IMR-90 (cell line): Measurements from ENCODE around the gene TTC7B. TPM values are rescaled to one million over a fixed set of nuclear protein-coding genes. Genes with fewer than 3 reads are reported as not detected.
A peak's percentile ranks its signal among the peaks of the same experiment; 100 is the strongest.

Experiments
- ATAC-seq: fragments of 200-7000 bp; cut with Tn5 transposase; 2 replicates; pipeline ENCODE4 v1.9.1; 2020; ENCODE audit warnings: low read depth, mild to moderate bottlenecking, moderate library complexity
- BruUV-seq: library from RNA; stranded (reverse); fragments of 400-500 nt; replicated peaks from 2 replicates; lab custom pipeline; 2021; lab: Mats Ljungman, UMichigan
- CTCF ChIA-PET: fragments of 300-600 bp; formaldehyde crosslinking; extraction: SDS; loops from one replicate; lab custom pipeline; 2021; ENCODE audit warnings: antibody characterized with exemption; lab: Yijun Ruan, JAX
- POLR2A ChIA-PET: fragments of 300-600 bp; sonication (Branson Sonifier 250); formaldehyde crosslinking; loops from one replicate; lab custom pipeline; 2022; ENCODE audit warnings: antibody characterized with exemption; ENCODE audit not compliant: unreplicated experiment; lab: Charles Lee
- DNase-seq: peaks from one replicate; pipeline ENCODE4 v3.0.0; 2013
- H2AFZ ChIP-seq: replicated peaks from 2 replicates; pipeline ENCODE3; 2013; ENCODE audit warnings: low read length, mild to moderate bottlenecking; ENCODE audit not compliant: poor library complexity
- H2AK5ac ChIP-seq: 2 replicates; pipeline ENCODE4 v1.6.1; 2013; ENCODE audit warnings: low read depth, low read length, inconsistent platforms
- H2AK9ac ChIP-seq: replicated peaks from 2 replicates; pipeline ENCODE3; 2013; ENCODE audit warnings: mild to moderate bottlenecking, low read depth, low read length, moderate library complexity; ENCODE audit not compliant: poor library complexity
- H2BK120ac ChIP-seq: 2 replicates; pipeline ENCODE4 v1.6.1; 2013; ENCODE audit warnings: low read depth, low read length, inconsistent platforms
- H2BK15ac ChIP-seq: 3 replicates; pipeline ENCODE4 v1.6.1; 2013; ENCODE audit warnings: low read depth, low read length, inconsistent platforms
- H2BK20ac ChIP-seq: 2 replicates; pipeline ENCODE4 v1.6.1; 2013; ENCODE audit warnings: low read depth, mild to moderate bottlenecking, inconsistent platforms, low read length, moderate library complexity
- H2BK5ac ChIP-seq: 2 replicates; pipeline ENCODE4 v1.6.1; 2013; ENCODE audit warnings: mild to moderate bottlenecking, low read depth, low read length, inconsistent platforms; ENCODE audit not compliant: poor library complexity, severe bottlenecking
- H3K14ac ChIP-seq: replicated peaks from 2 replicates; pipeline ENCODE4 v1.6.1; 2013; ENCODE audit warnings: low read depth, low read length, inconsistent platforms
- H3K18ac ChIP-seq: 2 replicates; pipeline ENCODE4 v1.6.1; 2013; ENCODE audit warnings: low read depth, low read length, control low read depth
- H3K23ac ChIP-seq: 2 replicates; pipeline ENCODE4 v1.6.1; 2013; ENCODE audit warnings: low read depth, low read length, inconsistent platforms
- H3K27ac ChIP-seq: 2 replicates; pipeline ENCODE4 v1.5.1; 2013; ENCODE audit warnings: mild to moderate bottlenecking, control low read depth, low read length; ENCODE audit not compliant: insufficient read depth
- H3K27me3 ChIP-seq: 2 replicates; pipeline ENCODE4 v1.6.1; 2013; ENCODE audit warnings: low read length; ENCODE audit not compliant: control insufficient read depth, insufficient read depth
- H3K36me3 ChIP-seq: 2 replicates; pipeline ENCODE4 v1.6.1; 2013; ENCODE audit warnings: low read length, mixed read lengths; ENCODE audit not compliant: control insufficient read depth, insufficient read depth
- H3K4ac ChIP-seq: 2 replicates; pipeline ENCODE4 v1.6.1; 2013; ENCODE audit warnings: low read depth, low read length, inconsistent platforms
- H3K4me1 ChIP-seq: 2 replicates; pipeline ENCODE4 v1.6.1; 2013; ENCODE audit warnings: low read length, mixed read lengths; ENCODE audit not compliant: control insufficient read depth, insufficient read depth
- H3K4me2 ChIP-seq: 2 replicates; pipeline ENCODE4 v1.6.1; 2013; ENCODE audit warnings: low read depth, mild to moderate bottlenecking, control low read depth, low read length, moderate library complexity
- H3K4me3 ChIP-seq: 2 replicates; pipeline ENCODE4 v1.5.1; 2013; ENCODE audit warnings: low read depth, mild to moderate bottlenecking, control low read depth, low read length, moderate library complexity; ENCODE audit not compliant: insufficient read depth
- H3K56ac ChIP-seq: 2 replicates; pipeline ENCODE4 v1.6.1; 2013; ENCODE audit warnings: low read length, inconsistent platforms; ENCODE audit not compliant: insufficient read depth; ENCODE audit errors: extremely low read depth
- H3K79me1 ChIP-seq, 2 experiments: 2 replicates each; pipeline ENCODE4 v1.6.1; 2013; ENCODE audit warnings: low read length in 2 of 2, inconsistent platforms in 1 of 2, low read depth in 1 of 2
- H3K9ac ChIP-seq: 2 replicates; pipeline ENCODE4 v1.6.1; 2013; ENCODE audit warnings: low read depth, low read length, control low read depth
- H3K9me1 ChIP-seq: 2 replicates; pipeline ENCODE4 v1.6.1; 2013; ENCODE audit warnings: low read length, inconsistent platforms; ENCODE audit not compliant: insufficient read depth
- H3K9me3 ChIP-seq: 2 replicates; pipeline ENCODE4 v1.6.1; 2013; ENCODE audit warnings: low read length; ENCODE audit not compliant: control insufficient read depth, insufficient read depth
- H4K20me1 ChIP-seq: 2 replicates; pipeline ENCODE4 v1.6.1; 2013; ENCODE audit warnings: low read length, inconsistent platforms; ENCODE audit not compliant: insufficient read depth
- H4K5ac ChIP-seq: 2 replicates; pipeline ENCODE4 v1.6.1; 2013; ENCODE audit warnings: mild to moderate bottlenecking, low read depth, low read length, control low read depth
- H4K8ac ChIP-seq, 2 experiments: 2 replicates each; pipeline ENCODE4 v1.6.1; 2013; ENCODE audit warnings: low read depth in 2 of 2, low read length in 2 of 2, control low read depth in 1 of 2, inconsistent platforms in 1 of 2
- H4K91ac ChIP-seq: 2 replicates; pipeline ENCODE4 v1.6.1; 2013; ENCODE audit warnings: low read depth, low read length, inconsistent platforms; ENCODE audit not compliant: insufficient read depth
- BHLHE40 ChIP-seq: fragments of 150-350 bp; IDR thresholded peaks from 2 replicates; pipeline ENCODE4 v1.6.1; 2016; ENCODE audit warnings: mild to moderate bottlenecking, low read depth, low read length
- CEBPB ChIP-seq: IDR thresholded peaks from 2 replicates; pipeline ENCODE4 v1.6.1; 2012; ENCODE audit warnings: low read depth, low read length, improper control_type of control experiment
- CHD1 ChIP-seq: IDR thresholded peaks from 2 replicates; pipeline ENCODE4 v1.6.1; 2012; ENCODE audit warnings: low read depth, low read length, improper control_type of control experiment
- CTCF ChIP-seq: conservative IDR thresholded peaks from 2 replicates; pipeline ENCODE4 v1.5.1; 2012; ENCODE audit warnings: mild to moderate bottlenecking, low read depth, low read length, improper control_type of control experiment
- ELK1 ChIP-seq: fragments of 150-350 bp; IDR thresholded peaks from 2 replicates; pipeline ENCODE4 v1.6.1; 2016; ENCODE audit warnings: low read depth, mild to moderate bottlenecking, low read length, moderate library complexity, borderline replicate concordance
- FOS ChIP-seq: fragments of 150-350 bp; IDR thresholded peaks from 2 replicates; pipeline ENCODE4 v1.6.1; 2016; ENCODE audit warnings: low read depth, low read length
- MAFK ChIP-seq: IDR thresholded peaks from 2 replicates; pipeline ENCODE4 v1.6.1; 2012; ENCODE audit warnings: low read depth, low read length, improper control_type of control experiment
- MAZ ChIP-seq: IDR thresholded peaks from 2 replicates; pipeline ENCODE4 v1.6.1; 2012; ENCODE audit warnings: low read depth, mild to moderate bottlenecking, low read length, improper control_type of control experiment, moderate library complexity, borderline replicate concordance
- MXI1 ChIP-seq: IDR thresholded peaks from 2 replicates; pipeline ENCODE4 v1.6.1; 2012; ENCODE audit warnings: low read depth, mild to moderate bottlenecking, low read length, moderate library complexity, borderline replicate concordance
- NFE2L2 ChIP-seq: fragments of 150-350 bp; IDR thresholded peaks from 2 replicates; pipeline ENCODE4 v1.6.1; 2016; ENCODE audit warnings: low read depth, mild to moderate bottlenecking, low read length
- POLR2A ChIP-seq: IDR thresholded peaks from 2 replicates; pipeline ENCODE4 v1.6.1; 2012; ENCODE audit warnings: mild to moderate bottlenecking, low read depth, low read length
- RAD21 ChIP-seq: IDR thresholded peaks from 2 replicates; pipeline ENCODE4 v1.6.1; 2012; ENCODE audit warnings: low read length, improper control_type of control experiment
- RCOR1 ChIP-seq: IDR thresholded peaks from 2 replicates; pipeline ENCODE4 v1.6.1; 2012; ENCODE audit warnings: mild to moderate bottlenecking, low read length, improper control_type of control experiment; ENCODE audit not compliant: insufficient replicate concordance
- RFX5 ChIP-seq: IDR thresholded peaks from 2 replicates; pipeline ENCODE4 v1.8.0; 2012; ENCODE audit warnings: low read depth, mild to moderate bottlenecking, low read length, moderate library complexity
- SMC3 ChIP-seq: fragments of 150-350 bp; IDR thresholded peaks from 2 replicates; pipeline ENCODE4 v1.6.1; 2016; ENCODE audit warnings: low read depth, mild to moderate bottlenecking, antibody characterized with exemption, low read length, moderate library complexity
- USF2 ChIP-seq: fragments of 150-350 bp; IDR thresholded peaks from 2 replicates; pipeline ENCODE4 v1.6.1; 2017; ENCODE audit warnings: mild to moderate bottlenecking, antibody characterized with exemption, low read length, low read depth
- WGBS, 2 experiments: methylation state at CpG; one replicate each; pipeline versions ENCODE4 v1.1.5 to v1.1.7; 2013; ENCODE audit warnings: missing lambda C conversion rate in 2 of 2; ENCODE audit not compliant: insufficient read length in 1 of 2; ENCODE audit errors: extremely low coverage in 2 of 2; 5-methylcytosine and 5-hydroxymethylcytosine counted together
- dilution Hi-C: fragments of 300-500 bp; cut with HindIII; formaldehyde crosslinking; loops from one replicate; pipeline ENCODE4 v1.14.3; 2018; ENCODE audit warnings: low sequenced_read_pairs; ENCODE audit not compliant: unreplicated experiment
- in situ Hi-C: fragments of 300-500 bp; cut with MboI; formaldehyde crosslinking; loops from 3 replicates; pipeline ENCODE4 v1.14.3; 2019; ENCODE audit warnings: low sequenced_read_pairs, inconsistent platforms, mixed read lengths
- intact Hi-C: fragments of 100-400 bp; cut with micrococcal nuclease; formaldehyde crosslinking; loops from 2 replicates; pipeline ENCODE4 v1.10.0; 2022
- polyA plus RNA-seq, 3 experiments: library from polyadenylated mRNA; depleted of rRNA; stranded (reverse); fragments of >200 nt; gene quantifications; 2 replicates each; pipeline ENCODE4 v1.2.3, GENCODE V29; 2012; ENCODE audit warnings: low replicate concordance in 1 of 3
- total RNA-seq: library from RNA; depleted of rRNA; stranded (reverse); fragments of >200 nt; gene quantifications from 2 replicates; pipeline ENCODE4 v1.2.3, GENCODE V29; 2012

The TTC7B gene
- total and polyA plus RNA-seq, 2 of the 4 experiments (the other 2 are of a cell fraction): 18.1 to 35.3 TPM

DNA sequence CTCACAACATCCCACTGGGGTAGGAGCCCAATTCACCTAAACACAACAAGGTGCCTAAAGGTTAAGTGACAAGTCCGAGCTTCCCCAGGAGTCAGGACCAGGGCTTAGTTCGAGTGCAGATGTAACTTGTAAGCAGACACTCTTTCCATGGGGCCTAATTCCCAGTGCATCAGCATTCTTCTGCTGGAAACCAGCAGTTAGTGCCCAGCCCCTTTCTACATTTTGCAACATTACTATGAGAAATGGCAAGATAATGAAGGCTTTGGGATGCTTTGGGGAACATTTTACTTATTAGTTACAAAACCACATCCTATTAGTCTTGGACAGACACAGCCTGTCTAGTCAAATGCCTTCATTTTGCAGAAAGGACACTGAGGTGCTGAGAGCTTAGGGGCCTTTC lies 239.6 kb downstream of the TTC7B start:
- Histone ChIP-seq H3K79me1 (no peaks in the 10 kb centered on the region; a peak in 2 of 4 replicates), H4K8ac (no peak overlapping the region), H3K9ac (no peak overlapping the region), H3K9me3 (no peaks in the 10 kb centered on the region), H3K4ac (no peak overlapping the region), H2BK15ac (no peak overlapping the region), H3K9me1 (no peaks in the 10 kb centered on the region; the same call in 1 of the 2 replicates), H2AFZ (no peak overlapping the region), H2AK9ac (no peak overlapping the region), H3K4me3 (no peak overlapping the region), H3K14ac (no peak overlapping the region), H3K56ac (no peak overlapping the region), H3K27me3 (no peaks in the 10 kb centered on the region), H2AK5ac (no peak overlapping the region), H3K36me3 (peaks cover 5% of the 10 kb centered on the region; the same call in 1 of the 2 replicates), H3K27ac (peak overlapping the region; percentile 5; the same call in 1 of the 2 replicates), H3K4me2 (no peak overlapping the region), H4K5ac (no peak overlapping the region), H2BK20ac (no peak overlapping the region), H2BK120ac (no peak overlapping the region), H3K4me1 (peaks cover 7% of the 10 kb centered on the region; the same call in 1 of the 2 replicates), H3K18ac (no peak overlapping the region), H4K91ac (no peak overlapping the region), H4K20me1 (no peaks in the 10 kb centered on the region), H3K23ac (no peak overlapping the region), H2BK5ac (no peak overlapping the region)
- peak; percentile 30 for DNase-seq
- intact Hi-C loops (no loop called here), in situ Hi-C loops (no loop called here), dilution Hi-C loops (no loop called here)
- no CpG with 5 or more reads among the region's 2 CpGs for WGBS, 2 experiments
- ATAC-seq: peak; percentile 60
- CTCF ChIA-PET: no interaction called here
- BruUV-seq: no TSS peak
- POLR2A ChIA-PET: no interaction called here
- no peak for TF ChIP-seq USF2
- TF ChIP-seq CTCF: no peak
- no peak for TF ChIP-seq MXI1
- no peak for TF ChIP-seq SMC3
- no peak for TF ChIP-seq MAZ
- TF ChIP-seq FOS: no peak
- TF ChIP-seq RFX5: no peak
- TF ChIP-seq BHLHE40: no peak
- no peak for TF ChIP-seq RAD21
- TF ChIP-seq RCOR1: no peak
- no peak for TF ChIP-seq MAFK
- no peak for TF ChIP-seq ELK1
- TF ChIP-seq POLR2A: no peak
- no peak for TF ChIP-seq CHD1
- TF ChIP-seq NFE2L2: no peak
- no peak for TF ChIP-seq CEBPB
